Mucosa of descending colon (tissue), 3 donors: ENCODE data around the gene PITPNC1. TPM values are rescaled to one million over a fixed set of nuclear protein-coding genes. Genes with fewer than 3 reads are reported as not detected.
"Not testable (repeated sequence)": the region's sequence is repeated elsewhere in the genome, so short reads cannot be mapped to it uniquely, and the experiment has no call there.

Experiments
- ATAC-seq: fragments of 200-7000 bp; cut with Tn5 transposase; one replicate; pipeline ENCODE4 v1.9.1; 2020; ENCODE audit warnings: mild to moderate bottlenecking, moderate library complexity
- DNase-seq, 3 donors: peaks; one replicate each; pipeline ENCODE4 v3.0.0-alpha.2; 2020
- H3K36me3 ChIP-seq: fragments of 200-600 bp; one replicate; pipeline ENCODE4 v1.8.0; 2021; ENCODE audit warnings: low read depth, mild to moderate bottlenecking
- H3K4me1 ChIP-seq: fragments of 200-600 bp; one replicate; pipeline ENCODE4 v1.8.0; 2021; ENCODE audit warnings: low read depth, mild to moderate bottlenecking
- H3K4me3 ChIP-seq: fragments of 200-600 bp; one replicate; pipeline ENCODE4 v1.8.0; 2021; ENCODE audit warnings: mild to moderate bottlenecking
- H3K9me3 ChIP-seq: fragments of 200-600 bp; one replicate; pipeline ENCODE4 v1.8.0; 2021; ENCODE audit warnings: mild to moderate bottlenecking
- CTCF ChIP-seq: fragments of 200-600 bp; IDR thresholded peaks from one replicate; pipeline ENCODE4 v1.8.0; 2022; ENCODE audit warnings: antibody characterized with exemption, mild to moderate bottlenecking
- intact Hi-C, 2 donors: fragments of 100-400 bp; cut with DNase I in 1 of 2; cut with micrococcal nuclease in 1 of 2; formaldehyde crosslinking; loops; one replicate each; pipeline versions ENCODE4 v1.11.0 to v1.11.1; 2022; cut with DNase I, micrococcal nuclease
- total RNA-seq, 3 donors: library from RNA; stranded (reverse); fragmentation: NEBNext Ultra II Directional in 2 of 3; extraction: Animal tissue kit (Norgen Biotek cat#: 25700) in 2 of 3; gene quantifications; one replicate each; pipeline versions ENCODE4 v1.2.1 to v1.2.4, GENCODE V29; 2021 to 2023
- donor health status: DM: no; HTN: no; CAD: no; lungs with moderate emphysema.
- donor health status: DM: no; HTN: no; CAD: no.
- donor health status: DM: no; HTN: yes; CAD: no.

Gene PITPNC1
- total RNA-seq, 3 donors from 2014 or later: 10.7 to 11.4 (median 10.9) TPM

- intact Hi-C loops: no loop called here
- TF ChIP-seq CTCF: no peak
- Histone ChIP-seq H3K9me3 (no peaks in the 10 kb centered on the region), H3K4me1 (no peaks in the 10 kb centered on the region), H3K36me3 (no peaks in the 10 kb centered on the region), H3K4me3 (no peak overlapping the region)
- DNase-seq: no peak
- ATAC-seq: peak; percentile 35
Measured at GRCh38 chr17:67574658-67575293, 197.7 kb downstream of the PITPNC1 start.

- no peaks in the 10 kb centered on the region for H3K9me3 ChIP-seq
- TF ChIP-seq CTCF: no peak
- no peaks in the 10 kb centered on the region for H3K36me3 ChIP-seq
- DNase-seq: peak in 2 of 3 donors; percentile 9 to 31
- peak; percentile 74 for ATAC-seq
- no peak overlapping the region for H3K4me3 ChIP-seq
- intact Hi-C loops: no loop called here
- H3K4me1 ChIP-seq: no peaks in the 10 kb centered on the region
Measured at GRCh38 chr17:67575325-67575724, 198.2 kb downstream of the PITPNC1 start.

- DNase-seq (no peak), ATAC-seq (no peak)
- no peaks in the 10 kb centered on the region for H3K9me3 ChIP-seq
- no peak for TF ChIP-seq CTCF
- H3K4me3 ChIP-seq: no peak overlapping the region
- no peaks in the 10 kb centered on the region for H3K36me3 ChIP-seq
- intact Hi-C loops: no loop called here
- H3K4me1 ChIP-seq: no peaks in the 10 kb centered on the region
Measured at GRCh38 chr17:67576471-67577115, 199.5 kb downstream of the PITPNC1 start.

- H3K4me1 ChIP-seq: peaks cover 3% of the 10 kb centered on the region
Measured at GRCh38 chr17:67577429-67578141, 200.5 kb downstream of the PITPNC1 start.

GRCh38 chr17:67578142-67578457, 201.0 kb downstream of the PITPNC1 start:
- H3K9me3 ChIP-seq: no peaks in the 10 kb centered on the region
- H3K4me1 ChIP-seq: peaks cover 4% of the 10 kb centered on the region
- DNase-seq (no peak), ATAC-seq (no peak)
- no peak overlapping the region for H3K4me3 ChIP-seq
- no peaks in the 10 kb centered on the region for H3K36me3 ChIP-seq
- intact Hi-C loops: no loop called here
- TF ChIP-seq CTCF: no peak

More at GRCh38 chr17:67577429-67578141, 200.5 kb downstream of the PITPNC1 start:
- Histone ChIP-seq H3K4me3 (no peak overlapping the region), H3K9me3 (no peaks in the 10 kb centered on the region), H3K36me3 (no peaks in the 10 kb centered on the region)
- intact Hi-C loops: no loop called here
- ATAC-seq (no peak), DNase-seq (no peak)
- no peak for TF ChIP-seq CTCF

- H3K9me3 ChIP-seq, H3K36me3 ChIP-seq, DNase-seq, ATAC-seq, intact Hi-C loops, H3K4me1 ChIP-seq, H3K4me3 ChIP-seq: not testable (repeated sequence)
Measured at GRCh38 chr17:67578679-67579405, 201.8 kb downstream of the PITPNC1 start.
